Pancreas (tissue), 10 donors: ENCODE data around the gene PPP6R3. TPM values are rescaled to one million over a fixed set of nuclear protein-coding genes. Genes with fewer than 3 reads are reported as not detected.

Experiments
- ATAC-seq, 4 donors: fragments of 200-7000 bp; cut with Tn5 transposase; one replicate each; pipeline versions ENCODE4 v1.8.0 to v1.9.1; 2020; ENCODE audit warnings: mild to moderate bottlenecking in 4 of 4, moderate library complexity in 4 of 4
- DNase-seq, 6 donors: peaks; one replicate each; pipeline ENCODE4 v3.0.0-alpha.2; 2020
- FAIRE-seq: peaks from 2 replicates; lab custom pipeline; 2012; peaks lifted over from hg19 to GRCh38; lab: Jason Lieb, UNC
- H3K27ac ChIP-seq, 4 donors: fragments of 200-600 bp; sonication (generic); 1 replicate in 3 of 4; 2 replicates in 1 of 4; pipeline versions ENCODE4 v1.5.0 to v1.8.0; 2020
- H3K27me3 ChIP-seq, 4 donors: fragments of 200-600 bp; one replicate each; pipeline ENCODE4 v1.8.0; 2021
- H3K36me3 ChIP-seq, 3 donors: fragments of 200-600 bp; sonication (generic) in 1 of 3; one replicate each; pipeline versions ENCODE4 v1.5.0 to v1.8.0; 2020 to 2021
- H3K4me1 ChIP-seq, 3 donors: fragments of 200-600 bp; one replicate each; pipeline ENCODE4 v1.8.0; 2021
- H3K4me3 ChIP-seq, 4 donors: fragments of 200-600 bp; sonication (generic) in 2 of 4; one replicate each; pipeline versions ENCODE4 v1.5.0 to v1.8.0; 2020 to 2021
- H3K9me3 ChIP-seq, 4 donors: fragments of 200-600 bp; one replicate each; pipeline ENCODE4 v1.8.0; 2021
- CTCF ChIP-seq, 4 donors: fragments of 200-600 bp; sonication (generic) in 3 of 4; IDR thresholded peaks; one replicate each; pipeline versions ENCODE4 v1.5.0 to v1.8.0; 2021; ENCODE audit warnings: antibody characterized with exemption in 4 of 4
- WGBS, 2 donors: extraction: QIAGEN DNeasy Blood & Tissue Kit; methylation state at CpG; one replicate each; pipeline ENCODE4 v1.1.7; 2013; 5-methylcytosine and 5-hydroxymethylcytosine counted together
- intact Hi-C, 3 donors: fragments of 100-400 bp; cut with DNase I; formaldehyde crosslinking; loops; one replicate each; pipeline versions ENCODE4 v1.11.1 to v1.14.2; 2022
- polyA plus RNA-seq, 2 donors: library from polyadenylated mRNA; stranded (reverse); fragments of 200-250 nt; gene quantifications; one replicate each; pipeline ENCODE4 v1.2.3, GENCODE V29; 2013
- total RNA-seq, 6 donors: library from RNA; stranded (reverse); fragmentation: NEBNext Ultra II Directional in 4 of 6; extraction: Animal tissue kit (Norgen Biotek cat#: 25700) in 4 of 6; gene quantifications; one replicate each; pipeline versions ENCODE4 v1.2.1 to v1.2.4, GENCODE V29; 2021 to 2023
- donor health status: healthy with polysubstance abuse.
- donor health status: DM: no; HTN: no; CAD: no; lungs with moderate emphysema.
- donor health status: DM: no; HTN: no; CAD: no.
- donor health status: control.
- donor health status: control.
- donor health status: Bipolar disorder and iron deficiency.
- donor health status: DM: yes; HTN: yes; CAD: no.
- donor health status: DM: no; HTN: no; CAD: no.
- donor health status: DM: no; HTN: no; CAD: no.
- donor health status: DM: yes; HTN: yes; CAD: no.

Gene PPP6R3
- total and polyA plus RNA-seq, 8 donors: 19.5 to 56.0 (median 33.5) TPM

GRCh38 chr11:68503792-68504191, 43.2 kb downstream of the PPP6R3 start:
- 34 to 36% methylated on average over 3 of the region's 3 CpGs for WGBS, 2 donors
- H3K27ac ChIP-seq: no peak overlapping the region
- no peak for TF ChIP-seq CTCF (IDR thresholded peaks at IDR 0.05)

GRCh38 chr11:68504432-68505066, 44.0 kb downstream of the PPP6R3 start:
- WGBS, 2 donors: 57 to 60% methylated on average over 6 of the region's 6 CpGs
- H3K36me3 ChIP-seq: no peaks in the 10 kb centered on the region
- peak in 1 of 4 donors; percentile 26 for ATAC-seq
- no peaks in the 10 kb centered on the region for H3K9me3 ChIP-seq
- H3K27ac ChIP-seq: no peak overlapping the region
- no peak for TF ChIP-seq CTCF (IDR thresholded peaks at IDR 0.05)
- intact Hi-C loops: no loop called here
- DNase-seq: no peak
- peaks cover 0 to 23% (median 14%) of the 10 kb centered on the region in 3 donors for H3K4me1 ChIP-seq
- H3K27me3 ChIP-seq: no peaks in the 10 kb centered on the region
- H3K4me3 ChIP-seq: no peak overlapping the region
- FAIRE-seq: no peak

More at GRCh38 chr11:68503792-68504191, 43.2 kb downstream of the PPP6R3 start:
- intact Hi-C loops: no loop called here
- FAIRE-seq (no peak), DNase-seq (no peak), ATAC-seq (peak in 1 of 4 donors; percentile 31)
- H3K36me3 ChIP-seq: no peaks in the 10 kb centered on the region
- H3K9me3 ChIP-seq: no peaks in the 10 kb centered on the region
- H3K4me3 ChIP-seq: no peak overlapping the region
- H3K4me1 ChIP-seq: peaks cover 0 to 23% (median 17%) of the 10 kb centered on the region in 3 donors
- no peaks in the 10 kb centered on the region for H3K27me3 ChIP-seq

- peaks cover 0 to 23% (median 19%) of the 10 kb centered on the region in 3 donors for H3K4me1 ChIP-seq
- no peak overlapping the region for H3K4me3 ChIP-seq
- H3K27me3 ChIP-seq: no peaks in the 10 kb centered on the region
- no peaks in the 10 kb centered on the region for H3K36me3 ChIP-seq
- intact Hi-C loops: no loop called here
- WGBS, 2 donors: 4 to 8% methylated on average over 2 of the region's 2 CpGs
- ATAC-seq (peak in 1 of 4 donors; percentile 30), DNase-seq (no peak), FAIRE-seq (no peak)
- H3K9me3 ChIP-seq: no peaks in the 10 kb centered on the region
- no peak overlapping the region for H3K27ac ChIP-seq
- no peak for TF ChIP-seq CTCF (IDR thresholded peaks at IDR 0.05)
These were observed 45.0 kb downstream of the PPP6R3 start for GRCh38 chr11:68505596-68505995.

- ATAC-seq (no peak), FAIRE-seq (no peak), DNase-seq (no peak)
- H3K4me1 ChIP-seq: peaks cover 0 to 23% (median 21%) of the 10 kb centered on the region in 3 donors
- H3K36me3 ChIP-seq: no peaks in the 10 kb centered on the region
- H3K27ac ChIP-seq: no peak overlapping the region
- H3K27me3 ChIP-seq: no peaks in the 10 kb centered on the region
- no peaks in the 10 kb centered on the region for H3K9me3 ChIP-seq
- no peak overlapping the region for H3K4me3 ChIP-seq
- intact Hi-C loops: no loop called here
- TF ChIP-seq CTCF (IDR thresholded peaks at IDR 0.05): no peak
- WGBS, 2 donors: 96 to 98% methylated on average over 3 of the region's 3 CpGs
These were observed 46.4 kb downstream of the PPP6R3 start for GRCh38 chr11:68506908-68507307.

- TF ChIP-seq CTCF (IDR thresholded peaks at IDR 0.05): no peak
- DNase-seq: no peak
- ATAC-seq: no peak
- no peaks in the 10 kb centered on the region for H3K27me3 ChIP-seq
- intact Hi-C loops: no loop called here
- H3K4me1 ChIP-seq: peaks cover 0 to 18% (median 17%) of the 10 kb centered on the region in 3 donors
- H3K36me3 ChIP-seq: no peaks in the 10 kb centered on the region
- WGBS, 2 donors: 49 to 100% methylated on average over 2 of the region's 2 CpGs
- no peaks in the 10 kb centered on the region for H3K9me3 ChIP-seq
- H3K27ac ChIP-seq: no peak overlapping the region
- no peak for FAIRE-seq
- H3K4me3 ChIP-seq: no peak overlapping the region
These were observed 47.9 kb downstream of the PPP6R3 start for GRCh38 chr11:68508425-68508824.
